Endothelial cell of umbilical vein (primary cell): Measurements from ENCODE around the gene AUTS2. TPM values are rescaled to one million over a fixed set of nuclear protein-coding genes. Genes with fewer than 3 reads are reported as not detected.

ENCODE experiments used
- BruUV-seq: library from RNA; stranded (reverse); fragments of 400-500 nt; replicated peaks from 2 replicates; lab custom pipeline; 2021; lab: Mats Ljungman, UMichigan
- CTCF ChIA-PET: fragments of 300-600, 350-600 bp; sonication (Branson Sonifier 250); formaldehyde crosslinking; loops from one replicate; lab custom pipeline; 2021; ENCODE audit warnings: antibody characterized with exemption, inconsistent platforms; lab: Charles Lee
- POLR2A ChIA-PET: fragments of 300-600, 350-600 bp; sonication (Branson Sonifier 250); formaldehyde crosslinking; loops from one replicate; lab custom pipeline; 2021; ENCODE audit warnings: antibody characterized with exemption, inconsistent platforms; lab: Charles Lee
- DNase-seq: peaks from one replicate; pipeline ENCODE4 v3.0.0-alpha.2; 2011; ENCODE audit warnings: low read depth, low spot score
- FAIRE-seq: peaks from 2 replicates; lab custom pipeline; 2011; peaks lifted over from hg19 to GRCh38; lab: Jason Lieb, UNC
- H2AFZ ChIP-seq: 2 replicates; pipeline ENCODE4 v1.6.0; 2012; ENCODE audit warnings: low read depth, low read length, control low read depth, inconsistent platforms
- H3K27ac ChIP-seq: 2 replicates; pipeline ENCODE4 v1.5.1; 2011; ENCODE audit warnings: low read depth, mild to moderate bottlenecking, control low read depth, low read length, moderate library complexity; ENCODE audit not compliant: insufficient read depth
- H3K27me3 ChIP-seq, 2 experiments: 2 replicates each; pipeline versions ENCODE4 v1.6.0 to v1.6.1; 2011; ENCODE audit warnings: low read length in 2 of 2, mixed read lengths in 1 of 2; ENCODE audit not compliant: control insufficient read depth in 2 of 2, insufficient read depth in 2 of 2
- H3K36me3 ChIP-seq, 2 experiments: 2 replicates in 1 of 2; 3 replicates in 1 of 2; pipeline ENCODE4 v1.5.1; 2011; ENCODE audit warnings: low read length in 2 of 2, mild to moderate bottlenecking in 1 of 2, moderate library complexity in 1 of 2; ENCODE audit not compliant: control insufficient read depth in 2 of 2, insufficient read depth in 2 of 2; ENCODE audit errors: extremely low read depth in 1 of 2
- H3K4me1 ChIP-seq: 3 replicates; pipeline ENCODE4 v1.5.1; 2011; ENCODE audit warnings: mild to moderate bottlenecking, low read length; ENCODE audit not compliant: control insufficient read depth, insufficient read depth; ENCODE audit errors: extremely low read depth
- H3K4me2 ChIP-seq: 2 replicates; pipeline ENCODE4 v1.6.1; 2011; ENCODE audit warnings: low read length, control low read depth, mixed read lengths; ENCODE audit not compliant: insufficient read depth
- H3K4me3 ChIP-seq, 3 experiments: fragments of 200-600 bp in 1 of 3; sonication (generic), shearing (Covaris generic) in 1 of 3; replicated peaks in 1 of 3; 2 replicates each; pipeline ENCODE4 v1.5.1; 2011 to 2016; ENCODE audit warnings: control low read depth in 3 of 3, low read length in 3 of 3, mild to moderate bottlenecking in 2 of 3, inconsistent platforms in 1 of 3, low read depth in 1 of 3, moderate library complexity in 1 of 3; ENCODE audit not compliant: insufficient read depth in 1 of 3
- H3K79me2 ChIP-seq: 2 replicates; pipeline ENCODE4 v1.6.0; 2012; ENCODE audit warnings: low read length, inconsistent platforms; ENCODE audit not compliant: control insufficient read depth, insufficient read depth
- H3K9ac ChIP-seq: replicated peaks from 2 replicates; pipeline ENCODE3; 2011; ENCODE audit warnings: low read length, control low read depth; ENCODE audit not compliant: insufficient read depth; ENCODE audit errors: extremely low read depth
- H3K9me1 ChIP-seq: replicated peaks from 3 replicates; pipeline ENCODE4 v1.6.0; 2011; ENCODE audit warnings: mild to moderate bottlenecking, low read length; ENCODE audit not compliant: control insufficient read depth, insufficient read depth; ENCODE audit errors: extremely low read depth
- H3K9me3 ChIP-seq: replicated peaks from 2 replicates; pipeline ENCODE4 v1.5.1; 2012; ENCODE audit warnings: low read length, inconsistent platforms; ENCODE audit not compliant: control insufficient read depth, insufficient read depth
- H4K20me1 ChIP-seq: replicated peaks from 2 replicates; pipeline ENCODE3; 2011; ENCODE audit warnings: mild to moderate bottlenecking, low read length; ENCODE audit not compliant: control insufficient read depth, insufficient read depth; ENCODE audit errors: extremely low read depth
- EZH2 ChIP-seq: IDR thresholded peaks from 2 replicates; pipeline ENCODE4 v1.6.1; 2012; ENCODE audit warnings: borderline replicate concordance, low read depth, mild to moderate bottlenecking, moderate library complexity, low read length, inconsistent platforms; ENCODE audit not compliant: severe bottlenecking
- FOS ChIP-seq: IDR thresholded peaks from 2 replicates; pipeline ENCODE4 v1.6.1; 2011; ENCODE audit warnings: mild to moderate bottlenecking, low read length, moderate library complexity, borderline replicate concordance; ENCODE audit not compliant: insufficient read depth
- GATA2 ChIP-seq: IDR thresholded peaks from 2 replicates; pipeline ENCODE4 v1.7.0; 2011; ENCODE audit warnings: low read depth, mild to moderate bottlenecking, moderate library complexity, mixed read lengths, low read length; ENCODE audit not compliant: insufficient read length, insufficient read depth
- JUN ChIP-seq: IDR thresholded peaks from 2 replicates; pipeline ENCODE4 v1.6.1; 2011; ENCODE audit warnings: borderline replicate concordance, low read depth; ENCODE audit not compliant: insufficient read length, insufficient read depth
- MYC ChIP-seq: IDR thresholded peaks from one replicate; pipeline ENCODE4 v1.6.1; 2011; ENCODE audit warnings: mild to moderate bottlenecking, low read depth, low read length
- POLR2A ChIP-seq: IDR thresholded peaks from 2 replicates; pipeline ENCODE4 v1.6.1; 2012; ENCODE audit warnings: low read depth, mild to moderate bottlenecking, control low read depth, low read length
- POLR2AphosphoS5 ChIP-seq: IDR thresholded peaks from 2 replicates; pipeline ENCODE4 v1.6.1; 2012; ENCODE audit warnings: low read depth, mild to moderate bottlenecking, control low read depth, low read length, moderate library complexity; ENCODE audit not compliant: insufficient read depth
- dilution Hi-C: fragments of 300-500 bp; cut with MboI; formaldehyde crosslinking; loops from one replicate; pipeline ENCODE4 v1.15.0; 2019; ENCODE audit warnings: low sequenced_read_pairs; ENCODE audit not compliant: extremely low pct_ligation_motif_present
- intact Hi-C: fragments of 100-400 bp; cut with micrococcal nuclease; formaldehyde crosslinking; loops from one replicate; pipeline ENCODE4 v1.10.0; 2022
- polyA plus RNA-seq, 4 experiments: library from polyadenylated mRNA; depleted of rRNA in 3 of 4; stranded (reverse) in 3 of 4; unstranded in 1 of 4; fragments of >200 nt; gene quantifications; 2 replicates each; pipeline versions ENCODE4 v1.2.1 to v1.2.3, GENCODE V29; 2011 to 2012; ENCODE audit warnings: missing spikeins in 1 of 4
- total RNA-seq: library from RNA; stranded (reverse); gene quantifications from 2 replicates; pipeline ENCODE4 v1.2.3, GENCODE V29; 2021
- TF ChIP-seq, protein P1 (sequence below): IDR thresholded peaks from 2 replicates; pipeline ENCODE4 v1.6.1; 2011; ENCODE audit not compliant: insufficient read depth, insufficient read length
- TF ChIP-seq, protein P2 (sequence below), 2 donors: IDR thresholded peaks; 1 replicate in 1 of 2; 2 replicates in 1 of 2; pipeline ENCODE4 v1.5.1; 2011; ENCODE audit warnings: low read length in 2 of 2, mild to moderate bottlenecking in 2 of 2, moderate library complexity in 2 of 2, control low read depth in 1 of 2, inconsistent platforms in 1 of 2, low read depth in 1 of 2; ENCODE audit not compliant: insufficient read depth in 1 of 2; ENCODE audit errors: extremely low read depth in 1 of 2

AUTS2 gene
- total and polyA plus RNA-seq, 2 donors (not counting 3 experiments of a cell fraction or from before 2014, with no cell fraction given) = 0.59 to 8.0 TPM

GRCh38 chr7:70487428-70487827 lies 889.2 kb downstream of the AUTS2 start:
- Histone ChIP-seq H4K20me1 (no peaks in the 10 kb centered on the region), H2AFZ (no peak overlapping the region), H3K27me3 (no peaks in the 10 kb centered on the region), H3K9me1 (no peaks in the 10 kb centered on the region), H3K27ac (no peak overlapping the region), H3K79me2 (no peaks in the 10 kb centered on the region), H3K4me2 (no peak overlapping the region), H3K9me3 (peaks cover 5% of the 10 kb centered on the region), H3K4me3 (no peak overlapping the region), H3K36me3 (no peaks in the 10 kb centered on the region), H3K4me1 (no peaks in the 10 kb centered on the region), H3K9ac (no peak overlapping the region)
- ChIA-PET CTCF (no interaction called here), POLR2A (no interaction called here)
- BruUV-seq = no TSS peak
- no peak for FAIRE-seq
- no peak for DNase-seq
- dilution Hi-C loops = no loop called here
- TF ChIP-seq POLR2AphosphoS5 = no peak
- no peak for TF ChIP-seq POLR2A
- TF ChIP-seq JUN = no peak
- no peak for TF ChIP-seq GATA2
- TF ChIP-seq, protein P1, sequence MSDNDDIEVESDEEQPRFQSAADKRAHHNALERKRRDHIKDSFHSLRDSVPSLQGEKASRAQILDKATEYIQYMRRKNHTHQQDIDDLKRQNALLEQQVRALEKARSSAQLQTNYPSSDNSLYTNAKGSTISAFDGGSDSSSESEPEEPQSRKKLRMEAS = no peak
- no peak for TF ChIP-seq EZH2
- no peak for TF ChIP-seq MYC
- TF ChIP-seq FOS = no peak
- intact Hi-C loops = no loop called here

- FAIRE-seq (no peak), DNase-seq (no peak)
- H3K4me3 ChIP-seq = no peak overlapping the region
- intact Hi-C loops = no loop called here
- H3K4me1 ChIP-seq = no peaks in the 10 kb centered on the region
- no peak overlapping the region for H3K9ac ChIP-seq
- ChIA-PET CTCF (no interaction called here), POLR2A (no interaction called here)
- no TSS peak for BruUV-seq
- H3K27me3 ChIP-seq = no peaks in the 10 kb centered on the region
- no peak overlapping the region for H3K27ac ChIP-seq
- peaks cover 5% of the 10 kb centered on the region for H3K9me3 ChIP-seq
- H3K36me3 ChIP-seq = no peaks in the 10 kb centered on the region
- no peaks in the 10 kb centered on the region for H4K20me1 ChIP-seq
- H3K79me2 ChIP-seq = no peaks in the 10 kb centered on the region
- H2AFZ ChIP-seq = no peak overlapping the region
- dilution Hi-C loops = no loop called here
- no peak overlapping the region for H3K4me2 ChIP-seq
- TF ChIP-seq, protein P1 = no peak
- TF ChIP-seq FOS = no peak
- no peak for TF ChIP-seq JUN
- TF ChIP-seq GATA2 = no peak
- TF ChIP-seq EZH2 = no peak
- TF ChIP-seq POLR2AphosphoS5 = no peak
- TF ChIP-seq, protein P2, sequence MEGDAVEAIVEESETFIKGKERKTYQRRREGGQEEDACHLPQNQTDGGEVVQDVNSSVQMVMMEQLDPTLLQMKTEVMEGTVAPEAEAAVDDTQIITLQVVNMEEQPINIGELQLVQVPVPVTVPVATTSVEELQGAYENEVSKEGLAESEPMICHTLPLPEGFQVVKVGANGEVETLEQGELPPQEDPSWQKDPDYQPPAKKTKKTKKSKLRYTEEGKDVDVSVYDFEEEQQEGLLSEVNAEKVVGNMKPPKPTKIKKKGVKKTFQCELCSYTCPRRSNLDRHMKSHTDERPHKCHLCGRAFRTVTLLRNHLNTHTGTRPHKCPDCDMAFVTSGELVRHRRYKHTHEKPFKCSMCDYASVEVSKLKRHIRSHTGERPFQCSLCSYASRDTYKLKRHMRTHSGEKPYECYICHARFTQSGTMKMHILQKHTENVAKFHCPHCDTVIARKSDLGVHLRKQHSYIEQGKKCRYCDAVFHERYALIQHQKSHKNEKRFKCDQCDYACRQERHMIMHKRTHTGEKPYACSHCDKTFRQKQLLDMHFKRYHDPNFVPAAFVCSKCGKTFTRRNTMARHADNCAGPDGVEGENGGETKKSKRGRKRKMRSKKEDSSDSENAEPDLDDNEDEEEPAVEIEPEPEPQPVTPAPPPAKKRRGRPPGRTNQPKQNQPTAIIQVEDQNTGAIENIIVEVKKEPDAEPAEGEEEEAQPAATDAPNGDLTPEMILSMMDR (IDR thresholded peaks at IDR 0.05; ENCODE audit: extremely low read depth in 1 of 2, insufficient read depth in 1 of 2, low read depth in 1 of 2, low read length in 2 of 2) = no peak
- TF ChIP-seq POLR2A = no peak
- TF ChIP-seq MYC = no peak
- no peaks in the 10 kb centered on the region for H3K9me1 ChIP-seq
These were observed 889.6 kb downstream of the AUTS2 start for GRCh38 chr7:70487886-70488285.
